ENCODE measurements around the gene NFATC2. TPM values are rescaled to one million over a fixed set of nuclear protein-coding genes. Genes with fewer than 3 reads are reported as not detected.
A peak's percentile ranks its signal among the peaks of the same experiment; 100 is the strongest.

NFATC2 gene
- total RNA-seq, 1 experiment from 2014 or later: 0.28 TPM

- no peak for DNase-seq (ENCODE audit: low spot score)
Observed at GRCh38 chr20:51375561-51375960, 167.0 kb downstream of the NFATC2 start.

GRCh38 chr20:51374961-51375360 is 167.6 kb downstream of the NFATC2 start:
- no peak for DNase-seq (ENCODE audit: low spot score)

GRCh38 chr20:51374456-51374830 is 168.1 kb downstream of the NFATC2 start:
- DNase-seq (ENCODE audit: low spot score): no peak

- DNase-seq (ENCODE audit: low spot score): no peak
Observed at GRCh38 chr20:51373713-51374455, 168.6 kb downstream of the NFATC2 start.

GRCh38 chr20:51372966-51373365 is 169.6 kb downstream of the NFATC2 start:
- DNase-seq (ENCODE audit: low spot score): no peak

GRCh38 chr20:51372176-51372803 is 170.2 kb downstream of the NFATC2 start:
- DNase-seq (ENCODE audit: low spot score): peak; percentile 81

- no peak for DNase-seq (ENCODE audit: low spot score)
Observed at GRCh38 chr20:51371720-51372119, 170.8 kb downstream of the NFATC2 start.

- no peak for DNase-seq (ENCODE audit: low spot score)
Observed at GRCh38 chr20:51369503-51369902, 173.0 kb downstream of the NFATC2 start.

- DNase-seq (ENCODE audit: low spot score): peak; percentile 63
Observed at GRCh38 chr20:51368461-51369211, 173.9 kb downstream of the NFATC2 start.

GRCh38 chr20:51366155-51366886 is 176.2 kb downstream of the NFATC2 start:
- peak; percentile 100 for DNase-seq (ENCODE audit: low spot score)

- peak; percentile 94 for DNase-seq (ENCODE audit: low spot score)
Observed at GRCh38 chr20:51365670-51366069, 176.8 kb downstream of the NFATC2 start.

- no peak for DNase-seq (ENCODE audit: low spot score)
Observed at GRCh38 chr20:51363813-51364212, 178.7 kb downstream of the NFATC2 start.

GRCh38 chr20:51363378-51363777 is 179.1 kb downstream of the NFATC2 start:
- DNase-seq (ENCODE audit: low spot score): no peak

- DNase-seq (ENCODE audit: low spot score): no peak
Observed at GRCh38 chr20:51362254-51362653, 180.3 kb downstream of the NFATC2 start.

- DNase-seq (ENCODE audit: low spot score): no peak
Observed at GRCh38 chr20:51361258-51361657, 181.3 kb downstream of the NFATC2 start.

- peak; percentile 99 for DNase-seq (ENCODE audit: low spot score)
Observed at GRCh38 chr20:51360451-51361201, 181.9 kb downstream of the NFATC2 start.

GRCh38 chr20:51359947-51360346 is 182.6 kb downstream of the NFATC2 start:
- DNase-seq (ENCODE audit: low spot score): no peak

GRCh38 chr20:51359401-51359800 is 183.1 kb downstream of the NFATC2 start:
- DNase-seq (ENCODE audit: low spot score): no peak

GRCh38 chr20:51358032-51358724 is 184.3 kb downstream of the NFATC2 start:
- no peak for DNase-seq (ENCODE audit: low spot score)

- DNase-seq (ENCODE audit: low spot score): no peak
Observed at GRCh38 chr20:51357543-51357942, 185.0 kb downstream of the NFATC2 start.

- no peak for DNase-seq (ENCODE audit: low spot score)
Observed at GRCh38 chr20:51356871-51357270, 185.6 kb downstream of the NFATC2 start.

Data from A172 (cell line).